Measurements from ENCODE around the gene DHX8. TPM values are rescaled to one million over a fixed set of nuclear protein-coding genes. Genes with fewer than 3 reads are reported as not detected.

The DHX8 gene
- total RNA-seq, 1 donor from 2014 or later: 24.7 TPM

- peak; percentile 80 for DNase-seq (ENCODE audit: low read depth)
- FAIRE-seq: no peak
- Histone ChIP-seq H3K27me3 (ENCODE audit: control insufficient read depth, insufficient read depth, low read length) (no peaks in the 10 kb centered on the region), H3K36me3 (ENCODE audit: control insufficient read depth, insufficient read depth, low read length) (no peaks in the 10 kb centered on the region), H3K4me3 (ENCODE audit: low read depth, low read length) (peak within 1 kb of the TSS; percentile 44)
- no peak for TF ChIP-seq CTCF (IDR thresholded peaks at IDR 0.05; ENCODE audit: insufficient read depth, low read length, severe bottlenecking)
These were observed 62.8 kb downstream of the DHX8 start, which contains the start of gene ETV4 for GRCh38 chr17:43546319-43547188. Gene ETV4, minus strand, starts transcription at chr17:43546340. Its CDS starts 723 bp downstream, at chr17:43545617.

- no peak overlapping the region for H3K4me3 ChIP-seq (ENCODE audit: low read depth, low read length)
- H3K27me3 ChIP-seq (ENCODE audit: control insufficient read depth, insufficient read depth, low read length): no peaks in the 10 kb centered on the region
- no peaks in the 10 kb centered on the region for H3K36me3 ChIP-seq (ENCODE audit: control insufficient read depth, insufficient read depth, low read length)
- TF ChIP-seq CTCF (IDR thresholded peaks at IDR 0.05; ENCODE audit: insufficient read depth, low read length, severe bottlenecking): no peak
- DNase-seq (ENCODE audit: low read depth): no peak
- no peak for FAIRE-seq
These were observed 63.4 kb downstream of the DHX8 start for GRCh38 chr17:43547189-43547550.

- FAIRE-seq (no peak), DNase-seq (ENCODE audit: low read depth) (peak; percentile 68)
- Histone ChIP-seq H3K36me3 (ENCODE audit: control insufficient read depth, insufficient read depth, low read length) (no peaks in the 10 kb centered on the region), H3K27me3 (ENCODE audit: control insufficient read depth, insufficient read depth, low read length) (no peaks in the 10 kb centered on the region), H3K4me3 (ENCODE audit: low read depth, low read length) (no peak overlapping the region)
- no peak for TF ChIP-seq CTCF (IDR thresholded peaks at IDR 0.05; ENCODE audit: insufficient read depth, low read length, severe bottlenecking)
These were observed 64.0 kb downstream of the DHX8 start for GRCh38 chr17:43547659-43548256.

- no peak for TF ChIP-seq CTCF (IDR thresholded peaks at IDR 0.05; ENCODE audit: insufficient read depth, low read length, severe bottlenecking)
- FAIRE-seq: peak; percentile 83
- peak; percentile 83 for DNase-seq (ENCODE audit: low read depth)
- no peaks in the 10 kb centered on the region for H3K27me3 ChIP-seq (ENCODE audit: control insufficient read depth, insufficient read depth, low read length)
- H3K36me3 ChIP-seq (ENCODE audit: control insufficient read depth, insufficient read depth, low read length): no peaks in the 10 kb centered on the region
- no peak overlapping the region for H3K4me3 ChIP-seq (ENCODE audit: low read depth, low read length)
These were observed 65.1 kb downstream of the DHX8 start for GRCh38 chr17:43548689-43549379.

- no peak for FAIRE-seq
- H3K27me3 ChIP-seq (ENCODE audit: control insufficient read depth, insufficient read depth, low read length): no peaks in the 10 kb centered on the region
- TF ChIP-seq CTCF (IDR thresholded peaks at IDR 0.05; ENCODE audit: insufficient read depth, low read length, severe bottlenecking): no peak
- no peak overlapping the region for H3K4me3 ChIP-seq (ENCODE audit: low read depth, low read length)
- peak; percentile 64 for DNase-seq (ENCODE audit: low read depth)
- no peaks in the 10 kb centered on the region for H3K36me3 ChIP-seq (ENCODE audit: control insufficient read depth, insufficient read depth, low read length)
These were observed 65.7 kb downstream of the DHX8 start for GRCh38 chr17:43549496-43549895.

Data from bronchial epithelial cell (primary cell).